ENCODE results near the gene MUCL3.
"Not testable (repeated sequence)": the region's sequence is repeated elsewhere in the genome, so short reads cannot be mapped to it uniquely, and the experiment has no call there.

Gene MUCL3

GRCh38 chr6:30940361-30940986 is at the start of gene MUCL3:
TSS of gene MUCL3 (plus strand) at chr6:30940973. CDS start at chr6:30941000, 27 bp downstream.
- Histone ChIP-seq H3K9me3 (ENCODE audit: control insufficient read depth, insufficient read depth, low read length) (no peaks in the 10 kb centered on the region), H3K4me1 (ENCODE audit: insufficient read depth, low read length) (peaks cover 19% of the 10 kb centered on the region), H3K9ac (ENCODE audit: low read depth, low read length) (no peak within 1 kb of the TSS), H3K36me3 (ENCODE audit: insufficient read depth, low read length) (no peaks in the 10 kb centered on the region)

DNA sequence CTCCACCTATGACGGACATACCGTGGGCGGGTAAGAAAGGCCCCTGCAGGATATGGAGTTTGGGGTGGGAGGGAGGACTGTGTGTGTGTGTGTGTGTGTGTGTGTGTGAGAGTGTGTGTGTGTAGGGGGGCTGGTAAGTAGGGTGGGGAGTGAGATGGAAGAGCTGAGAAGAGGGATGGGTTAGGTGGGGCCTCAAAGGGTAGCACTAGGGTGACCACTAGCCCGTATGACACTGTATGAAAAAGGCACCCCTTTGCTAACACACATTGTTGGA is 49.4 kb upstream of the MUCL3 start:
- peaks cover 17% of the 10 kb centered on the region; the same call in 1 of the 2 replicates for H3K36me3 ChIP-seq (ENCODE audit: insufficient read depth, low read length)
- no peaks in the 10 kb centered on the region for H3K9me3 ChIP-seq (ENCODE audit: control insufficient read depth, insufficient read depth, low read length)
- no peak overlapping the region for H3K9ac ChIP-seq (ENCODE audit: low read depth, low read length)
- H3K4me1 ChIP-seq (ENCODE audit: insufficient read depth, low read length): peaks cover 7% of the 10 kb centered on the region

GRCh38 chr6:30891816-30892538 is 48.8 kb upstream of the MUCL3 start:
- H3K9ac ChIP-seq (ENCODE audit: low read depth, low read length): no peak overlapping the region
- H3K9me3 ChIP-seq (ENCODE audit: control insufficient read depth, insufficient read depth, low read length): no peaks in the 10 kb centered on the region
- peaks cover 17% of the 10 kb centered on the region; the same call in 1 of the 2 replicates for H3K36me3 ChIP-seq (ENCODE audit: insufficient read depth, low read length)
- H3K4me1 ChIP-seq (ENCODE audit: insufficient read depth, low read length): peaks cover under 1% of the 10 kb centered on the region

- no peaks in the 10 kb centered on the region for H3K9me3 ChIP-seq (ENCODE audit: control insufficient read depth, insufficient read depth, low read length)
- peaks cover 20% of the 10 kb centered on the region; the same call in 1 of the 2 replicates for H3K36me3 ChIP-seq (ENCODE audit: insufficient read depth, low read length)
- no peaks in the 10 kb centered on the region for H3K4me1 ChIP-seq (ENCODE audit: insufficient read depth, low read length)
- no peak overlapping the region for H3K9ac ChIP-seq (ENCODE audit: low read depth, low read length)
These were observed 47.7 kb upstream of the MUCL3 start for GRCh38 chr6:30893001-30893591.

GRCh38 chr6:30893666-30894065 is 47.1 kb upstream of the MUCL3 start:
- Histone ChIP-seq H3K4me1 (ENCODE audit: insufficient read depth, low read length) (no peaks in the 10 kb centered on the region), H3K36me3 (ENCODE audit: insufficient read depth, low read length) (peaks cover 21% of the 10 kb centered on the region; the same call in 1 of the 2 replicates)

DNA sequence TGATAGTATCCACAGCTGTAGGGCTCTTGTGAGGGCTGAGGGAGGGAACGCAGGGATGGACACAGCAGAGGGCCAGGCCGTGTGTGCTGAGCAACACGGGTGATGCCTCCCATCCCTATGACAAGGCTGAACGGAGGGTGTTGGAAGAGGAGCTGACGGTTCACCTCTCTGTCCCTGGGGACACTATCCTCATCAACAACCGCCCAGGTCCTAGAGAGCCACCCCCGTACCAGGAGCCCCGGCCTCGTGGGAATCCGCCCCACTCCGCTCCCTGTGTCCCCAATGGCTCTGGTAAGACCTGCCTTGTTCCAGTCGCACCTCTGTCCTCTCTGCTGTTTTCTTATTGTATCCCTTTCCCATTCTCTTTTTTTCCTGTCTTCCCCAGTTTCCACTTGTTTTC is 46.4 kb upstream of the MUCL3 start:
- Histone ChIP-seq H3K4me1 (ENCODE audit: insufficient read depth, low read length) (no peaks in the 10 kb centered on the region), H3K9me3 (ENCODE audit: control insufficient read depth, insufficient read depth, low read length) (no peaks in the 10 kb centered on the region), H3K36me3 (ENCODE audit: insufficient read depth, low read length) (peaks cover 21% of the 10 kb centered on the region; the same call in 1 of the 2 replicates), H3K9ac (ENCODE audit: low read depth, low read length) (no peak overlapping the region)

More at GRCh38 chr6:30893666-30894065, 47.1 kb upstream of the MUCL3 start:
- Histone ChIP-seq H3K9me3 (ENCODE audit: control insufficient read depth, insufficient read depth, low read length) (no peaks in the 10 kb centered on the region), H3K9ac (ENCODE audit: low read depth, low read length) (no peak overlapping the region)

- Histone ChIP-seq H3K4me1 (ENCODE audit: insufficient read depth, low read length) (no peaks in the 10 kb centered on the region), H3K9me3 (ENCODE audit: control insufficient read depth, insufficient read depth, low read length) (no peaks in the 10 kb centered on the region), H3K36me3 (ENCODE audit: insufficient read depth, low read length) (peaks cover 21% of the 10 kb centered on the region), H3K9ac (ENCODE audit: low read depth, low read length) (no peak overlapping the region)
These were observed 45.8 kb upstream of the MUCL3 start for GRCh38 chr6:30894935-30895334.

DNA sequence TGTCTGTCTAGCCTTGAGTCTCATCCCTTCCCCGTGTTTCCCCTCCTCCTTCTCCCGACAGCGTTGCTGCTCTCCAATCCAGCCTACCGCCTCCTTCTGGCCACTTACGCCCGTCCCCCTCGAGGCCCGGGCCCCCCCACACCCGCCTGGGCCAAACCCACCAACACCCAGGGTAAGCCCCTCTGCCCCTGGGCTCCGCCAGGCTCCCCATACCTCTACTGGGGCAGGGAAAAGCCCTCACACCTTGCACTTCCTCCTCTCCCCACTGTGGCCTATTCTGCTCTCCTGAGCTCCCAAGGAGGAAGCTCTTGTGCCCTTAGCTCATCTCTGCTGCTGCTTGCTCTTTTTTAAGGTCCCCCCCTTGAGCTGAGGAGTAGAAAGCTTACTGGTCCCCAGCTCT is 45.4 kb upstream of the MUCL3 start:
- Histone ChIP-seq H3K36me3 (ENCODE audit: insufficient read depth, low read length) (peaks cover 19% of the 10 kb centered on the region), H3K4me1 (ENCODE audit: insufficient read depth, low read length) (no peaks in the 10 kb centered on the region)

GRCh38 chr6:30896541-30896940 is 44.2 kb upstream of the MUCL3 start:
- peaks cover 11% of the 10 kb centered on the region for H3K36me3 ChIP-seq (ENCODE audit: insufficient read depth, low read length)
- H3K9ac ChIP-seq (ENCODE audit: low read depth, low read length): no peak overlapping the region
- no peaks in the 10 kb centered on the region for H3K4me1 ChIP-seq (ENCODE audit: insufficient read depth, low read length)
- H3K9me3 ChIP-seq (ENCODE audit: control insufficient read depth, insufficient read depth, low read length): no peaks in the 10 kb centered on the region

More for the DNA sequence above, 45.4 kb upstream of the MUCL3 start:
- no peaks in the 10 kb centered on the region for H3K9me3 ChIP-seq (ENCODE audit: control insufficient read depth, insufficient read depth, low read length)
- H3K9ac ChIP-seq (ENCODE audit: low read depth, low read length): no peak overlapping the region

- no peaks in the 10 kb centered on the region for H3K4me1 ChIP-seq (ENCODE audit: insufficient read depth, low read length)
- no peak overlapping the region for H3K9ac ChIP-seq (ENCODE audit: low read depth, low read length)
- H3K9me3 ChIP-seq (ENCODE audit: control insufficient read depth, insufficient read depth, low read length): no peaks in the 10 kb centered on the region
- H3K36me3 ChIP-seq (ENCODE audit: insufficient read depth, low read length): peaks cover 11% of the 10 kb centered on the region
These were observed 42.9 kb upstream of the MUCL3 start for GRCh38 chr6:30897882-30898281.

- no peaks in the 10 kb centered on the region for H3K9me3 ChIP-seq (ENCODE audit: control insufficient read depth, insufficient read depth, low read length)
- no peaks in the 10 kb centered on the region for H3K4me1 ChIP-seq (ENCODE audit: insufficient read depth, low read length)
- H3K9ac ChIP-seq (ENCODE audit: low read depth, low read length): no peak overlapping the region
- peaks cover 7% of the 10 kb centered on the region for H3K36me3 ChIP-seq (ENCODE audit: insufficient read depth, low read length)
These were observed 41.9 kb upstream of the MUCL3 start for GRCh38 chr6:30898750-30899360.

GRCh38 chr6:30900863-30901417 is 39.8 kb upstream of the MUCL3 start:
- no peaks in the 10 kb centered on the region for H3K9me3 ChIP-seq (ENCODE audit: control insufficient read depth, insufficient read depth, low read length)
- no peaks in the 10 kb centered on the region for H3K4me1 ChIP-seq (ENCODE audit: insufficient read depth, low read length)
- no peak overlapping the region for H3K9ac ChIP-seq (ENCODE audit: low read depth, low read length)
- peaks cover 6% of the 10 kb centered on the region for H3K36me3 ChIP-seq (ENCODE audit: insufficient read depth, low read length)

GRCh38 chr6:30901436-30901835 is 39.3 kb upstream of the MUCL3 start:
- H3K9me3 ChIP-seq (ENCODE audit: control insufficient read depth, insufficient read depth, low read length): no peaks in the 10 kb centered on the region
- H3K9ac ChIP-seq (ENCODE audit: low read depth, low read length): no peak overlapping the region
- peaks cover 4% of the 10 kb centered on the region for H3K36me3 ChIP-seq (ENCODE audit: insufficient read depth, low read length)
- H3K4me1 ChIP-seq (ENCODE audit: insufficient read depth, low read length): no peaks in the 10 kb centered on the region

DNA sequence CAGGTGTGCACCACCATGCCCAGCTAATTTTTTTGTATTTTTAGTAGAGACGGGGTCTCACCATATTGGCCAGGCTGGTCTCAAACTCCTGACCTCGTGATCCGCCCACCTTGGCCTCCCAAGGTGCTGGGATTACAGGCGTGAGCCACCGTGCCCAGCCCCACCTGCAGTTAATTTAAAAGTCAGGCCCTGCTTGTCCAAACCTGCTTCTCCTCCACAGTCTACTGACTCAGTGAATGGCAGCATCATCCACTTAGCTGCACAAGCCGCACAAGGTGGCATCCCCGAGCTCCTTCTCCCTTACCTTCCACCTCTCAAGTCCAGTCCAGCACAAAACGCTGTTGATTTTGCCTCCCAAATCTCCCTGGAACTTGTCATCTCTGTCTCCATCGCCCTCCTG is 38.6 kb upstream of the MUCL3 start:
- H3K9me3 ChIP-seq (ENCODE audit: control insufficient read depth, insufficient read depth, low read length); H3K9ac ChIP-seq (ENCODE audit: low read depth, low read length); H3K36me3 ChIP-seq (ENCODE audit: insufficient read depth, low read length); H3K4me1 ChIP-seq (ENCODE audit: insufficient read depth, low read length): not testable (repeated sequence)
